Endodermal cell (in vitro differentiated cells): ENCODE data around the gene EME2. TPM values are rescaled to one million over a fixed set of nuclear protein-coding genes. Genes with fewer than 3 reads are reported as not detected.
A peak's percentile ranks its signal among the peaks of the same experiment; 100 is the strongest.

Experiments
- DNase-seq: peaks from one replicate; pipeline ENCODE4 v3.0.0-alpha.2; 2017
- H3K27ac ChIP-seq: 2 replicates; pipeline ENCODE4 v1.5.1; 2013; ENCODE audit warnings: mild to moderate bottlenecking, low read depth, low read length, moderate library complexity
- H3K27me3 ChIP-seq: 2 replicates; pipeline ENCODE4 v1.6.1; 2013; ENCODE audit warnings: mild to moderate bottlenecking, low read length, moderate library complexity; ENCODE audit not compliant: insufficient read depth, control insufficient read depth, poor library complexity, severe bottlenecking
- H3K36me3 ChIP-seq: 2 replicates; pipeline ENCODE4 v1.7.0; 2013; ENCODE audit warnings: mild to moderate bottlenecking, low read length, moderate library complexity; ENCODE audit not compliant: control insufficient read depth, insufficient read depth
- H3K4me1 ChIP-seq: one replicate; pipeline ENCODE4 v1.7.0; 2013; ENCODE audit warnings: low read length; ENCODE audit not compliant: control insufficient read depth, insufficient read depth
- H3K4me3 ChIP-seq: 2 replicates; pipeline ENCODE4 v1.5.1; 2013; ENCODE audit warnings: mild to moderate bottlenecking, low read length, moderate library complexity
- H3K9ac ChIP-seq: 2 replicates; pipeline ENCODE4 v1.6.1; 2013; ENCODE audit warnings: mild to moderate bottlenecking, low read length, moderate library complexity; ENCODE audit not compliant: poor library complexity, severe bottlenecking; ENCODE audit errors: extremely low read depth
- H3K9me3 ChIP-seq: 2 replicates; pipeline ENCODE4 v1.6.1; 2013; ENCODE audit warnings: mild to moderate bottlenecking, low read length, moderate library complexity; ENCODE audit not compliant: control insufficient read depth
- H3K27ac Mint-ChIP-seq: 2 replicates; pipeline ENCODE4 v1.8.0; 2020; ENCODE audit warnings: mixed read lengths
- H3K27me3 Mint-ChIP-seq: 2 replicates; pipeline ENCODE4 v1.8.0; 2021; ENCODE audit warnings: mild to moderate bottlenecking, mixed read lengths; ENCODE audit not compliant: insufficient read depth
- H3K36me3 Mint-ChIP-seq: 2 replicates; pipeline ENCODE4 v1.8.0; 2020; ENCODE audit warnings: low read depth, mixed read lengths
- H3K4me1 Mint-ChIP-seq: 2 replicates; pipeline ENCODE4 v1.8.0; 2020; ENCODE audit warnings: mixed read lengths
- H3K4me3 Mint-ChIP-seq: 2 replicates; pipeline ENCODE4 v1.8.0; 2020; ENCODE audit warnings: mild to moderate bottlenecking, moderate library complexity, mixed read lengths
- H3K9me3 Mint-ChIP-seq: 2 replicates; pipeline ENCODE4 v1.8.0; 2020; ENCODE audit warnings: mild to moderate bottlenecking, mixed read lengths
- WGBS, 2 experiments: methylation state at CpG; one replicate each; pipeline versions ENCODE4 v1.1.5 to v1.1.7; 2013; ENCODE audit warnings: missing lambda C conversion rate in 2 of 2, mixed read lengths in 1 of 2; ENCODE audit not compliant: insufficient coverage in 1 of 2, insufficient read length in 1 of 2; 5-methylcytosine and 5-hydroxymethylcytosine counted together
- total RNA-seq, 2 donors: library from RNA; stranded (reverse); fragmentation: NEBNext Ultra II Directional in 1 of 2; extraction: Animal tissue kit (Norgen Biotek cat#: 25700) in 1 of 2; gene quantifications; 2 replicates in 1 of 2; 3 replicates in 1 of 2; pipeline ENCODE4 v1.2.1, GENCODE V29; 2021
- TF ChIP-seq, protein P1 (sequence below): fragments of 200-600 bp; sonication (generic); conservative IDR thresholded peaks from 2 replicates; pipeline ENCODE4 v1.5.0; 2021; ENCODE audit warnings: antibody characterized with exemption, mild to moderate bottlenecking

The EME2 gene
- total RNA-seq, 2 donors from 2014 or later, result 34.3 to 64.3 TPM

DNA sequence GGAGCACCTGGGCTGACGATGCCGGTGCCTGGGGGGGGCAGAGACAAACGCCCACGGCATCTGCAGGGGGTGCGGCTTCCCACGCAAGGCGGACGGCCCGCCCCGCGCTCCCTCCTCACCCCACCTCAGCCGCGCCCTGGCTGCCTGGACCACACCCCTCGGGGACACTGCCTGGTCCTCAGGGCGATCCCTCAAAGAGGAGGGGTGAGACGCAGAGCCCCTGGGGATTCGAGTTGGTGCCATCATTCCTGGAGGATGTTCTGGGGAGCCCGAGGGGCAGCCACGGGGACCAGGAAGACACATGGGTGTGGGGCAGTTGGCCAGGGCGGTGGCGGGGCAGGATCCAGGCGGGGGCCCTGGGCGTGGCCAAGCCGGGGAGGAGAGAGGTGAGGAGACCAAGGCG lies 17.0 kb downstream of the EME2 start:
- H3K4me1 Mint-ChIP-seq, result no peaks in the 10 kb centered on the region
- 90 to 95% methylated on average over 9 to 25 of the region's 25 CpGs for WGBS, 2 experiments

DNA sequence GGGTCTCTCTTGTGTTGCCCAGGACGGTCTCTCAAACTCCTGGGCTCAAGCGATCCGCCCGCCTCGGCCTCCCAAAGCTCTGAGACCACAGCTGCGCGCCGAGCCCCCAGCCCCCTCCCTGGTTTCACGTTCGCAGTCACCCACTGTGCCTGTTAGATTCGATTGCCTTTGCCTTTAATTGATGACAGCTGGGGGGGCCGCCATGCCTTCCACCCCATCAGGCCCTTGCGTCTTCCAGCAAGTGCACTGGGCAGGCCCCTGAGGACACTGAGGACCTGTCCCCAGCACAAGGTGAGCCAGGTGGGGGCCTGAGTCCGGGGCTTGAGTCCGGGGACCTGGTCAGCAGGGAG lies 17.6 kb downstream of the EME2 start:
- no peak overlapping the region for H3K27ac Mint-ChIP-seq
- no peak for DNase-seq
- H3K4me3 ChIP-seq, result no peak overlapping the region

More for the DNA sequence above, 17.0 kb downstream of the EME2 start:
- Mint-ChIP-seq H3K27ac (no peak overlapping the region), H3K9me3 (no peaks in the 10 kb centered on the region), H3K27me3 (no peaks in the 10 kb centered on the region), H3K36me3 (peaks cover 13% of the 10 kb centered on the region), H3K4me3 (no peak overlapping the region)
- peak; percentile 38 for DNase-seq
- H3K4me1 ChIP-seq, result no peaks in the 10 kb centered on the region
- no peak overlapping the region for H3K27ac ChIP-seq
- TF ChIP-seq, protein P1, sequence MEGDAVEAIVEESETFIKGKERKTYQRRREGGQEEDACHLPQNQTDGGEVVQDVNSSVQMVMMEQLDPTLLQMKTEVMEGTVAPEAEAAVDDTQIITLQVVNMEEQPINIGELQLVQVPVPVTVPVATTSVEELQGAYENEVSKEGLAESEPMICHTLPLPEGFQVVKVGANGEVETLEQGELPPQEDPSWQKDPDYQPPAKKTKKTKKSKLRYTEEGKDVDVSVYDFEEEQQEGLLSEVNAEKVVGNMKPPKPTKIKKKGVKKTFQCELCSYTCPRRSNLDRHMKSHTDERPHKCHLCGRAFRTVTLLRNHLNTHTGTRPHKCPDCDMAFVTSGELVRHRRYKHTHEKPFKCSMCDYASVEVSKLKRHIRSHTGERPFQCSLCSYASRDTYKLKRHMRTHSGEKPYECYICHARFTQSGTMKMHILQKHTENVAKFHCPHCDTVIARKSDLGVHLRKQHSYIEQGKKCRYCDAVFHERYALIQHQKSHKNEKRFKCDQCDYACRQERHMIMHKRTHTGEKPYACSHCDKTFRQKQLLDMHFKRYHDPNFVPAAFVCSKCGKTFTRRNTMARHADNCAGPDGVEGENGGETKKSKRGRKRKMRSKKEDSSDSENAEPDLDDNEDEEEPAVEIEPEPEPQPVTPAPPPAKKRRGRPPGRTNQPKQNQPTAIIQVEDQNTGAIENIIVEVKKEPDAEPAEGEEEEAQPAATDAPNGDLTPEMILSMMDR, result no peak
- H3K27me3 ChIP-seq, result no peaks in the 10 kb centered on the region
- H3K9ac ChIP-seq, result no peak overlapping the region
- no peak overlapping the region for H3K4me3 ChIP-seq
- H3K36me3 ChIP-seq, result peaks cover 4% of the 10 kb centered on the region
- no peaks in the 10 kb centered on the region for H3K9me3 ChIP-seq

DNA sequence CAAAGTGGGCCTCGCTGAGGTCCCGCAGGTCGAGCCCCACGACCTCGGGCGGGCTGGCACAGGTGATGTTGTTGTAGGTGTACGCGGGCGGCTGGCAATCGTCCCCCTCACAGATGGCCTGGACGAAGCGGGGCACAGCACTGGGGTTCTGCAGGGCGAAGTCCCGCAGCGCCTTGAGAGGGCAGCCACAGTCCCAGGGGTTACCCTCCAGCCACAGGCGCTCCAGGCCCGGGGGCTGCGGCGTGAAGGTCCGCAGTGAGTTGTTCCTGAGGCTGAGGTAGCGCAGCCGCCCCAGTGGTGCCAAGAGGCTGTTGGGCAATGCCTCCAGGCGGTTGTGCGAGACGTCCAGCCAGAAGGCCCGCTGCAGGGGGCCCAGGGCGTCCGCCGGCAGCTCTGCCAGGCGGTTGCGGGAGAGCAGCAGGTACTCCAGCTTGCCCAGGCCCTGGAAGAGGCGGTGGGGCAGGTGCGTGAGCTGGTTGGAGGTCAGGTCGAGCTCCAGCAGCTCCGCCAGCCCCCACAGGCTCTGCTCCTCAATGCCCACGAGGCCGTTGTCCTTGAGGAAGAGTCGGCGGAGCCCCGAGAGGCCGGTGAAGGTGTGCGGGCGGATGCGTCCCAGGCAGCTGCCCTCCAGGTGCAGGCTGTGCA lies 18.1 kb downstream of the EME2 start:
- Histone ChIP-seq H3K4me1 (no peaks in the 10 kb centered on the region), H3K36me3 (peaks cover 2% of the 10 kb centered on the region), H3K27ac (no peak overlapping the region), H3K4me3 (no peak overlapping the region), H3K9ac (no peak overlapping the region), H3K27me3 (no peaks in the 10 kb centered on the region), H3K9me3 (no peaks in the 10 kb centered on the region)
- Mint-ChIP-seq H3K4me3 (no peak overlapping the region), H3K36me3 (peaks cover 11% of the 10 kb centered on the region), H3K27me3 (no peaks in the 10 kb centered on the region), H3K27ac (no peak overlapping the region), H3K4me1 (no peaks in the 10 kb centered on the region), H3K9me3 (no peaks in the 10 kb centered on the region)
- TF ChIP-seq, protein P1, result no peak
- DNase-seq, result peak; percentile 39
- 95 to 97% methylated on average over 42 to 44 of the region's 44 CpGs for WGBS, 2 experiments

More for the DNA sequence above, 17.6 kb downstream of the EME2 start:
- H3K9ac ChIP-seq, result no peak overlapping the region
- H3K27me3 ChIP-seq, result no peaks in the 10 kb centered on the region
- no peaks in the 10 kb centered on the region for H3K4me1 ChIP-seq
- H3K9me3 ChIP-seq, result no peaks in the 10 kb centered on the region
- TF ChIP-seq, protein P1, result no peak
- Mint-ChIP-seq H3K9me3 (no peaks in the 10 kb centered on the region), H3K27me3 (no peaks in the 10 kb centered on the region), H3K4me1 (no peaks in the 10 kb centered on the region), H3K4me3 (no peak overlapping the region), H3K36me3 (peaks cover 11% of the 10 kb centered on the region)
- peaks cover 4% of the 10 kb centered on the region for H3K36me3 ChIP-seq
- H3K27ac ChIP-seq, result no peak overlapping the region
- whole genome bisulfite sequencing, 2 experiments, result 92 to 94% methylated on average over 10 to 15 of the region's 15 CpGs
